GM12878 (cell line): ENCODE results near the gene NME5. TPM values are rescaled to one million over a fixed set of nuclear protein-coding genes. Genes with fewer than 3 reads are reported as not detected.

Source experiments
- ATAC-seq: fragments of 200-7000 bp; cut with Tn5 transposase; 3 replicates; pipeline ENCODE4 v1.9.1; 2020; ENCODE audit warnings: mild to moderate bottlenecking, moderate library complexity
- BruUV-seq: library from RNA; stranded (reverse); fragments of 400-500 nt; replicated peaks from 2 replicates; lab custom pipeline; 2021; lab: Mats Ljungman, UMichigan
- CTCF ChIA-PET: fragments of 300-600 bp; sonication (Branson Sonifier 250); formaldehyde crosslinking; extraction: SDS; loops from one replicate; lab custom pipeline; 2021; ENCODE audit warnings: inconsistent platforms; lab: Yijun Ruan, JAX
- POLR2A ChIA-PET: fragments of 350-600 bp; formaldehyde crosslinking; extraction: SDS; loops from one replicate; lab custom pipeline; 2021; ENCODE audit warnings: inconsistent platforms; lab: Charles Lee
- RAD21 ChIA-PET: fragments of 300-600 bp; sonication (Branson Sonifier 250); formaldehyde crosslinking; loops from one replicate; lab custom pipeline; 2023; ENCODE audit warnings: antibody characterized with exemption; ENCODE audit not compliant: unreplicated experiment; lab: Charles Lee
- SMC1A ChIA-PET: fragments of 300-600 bp; sonication (Branson Sonifier 250); formaldehyde crosslinking; loops from one replicate; lab custom pipeline; 2023; ENCODE audit not compliant: unreplicated experiment, uncharacterized antibody; lab: Charles Lee
- DNase-seq: peaks from one replicate; pipeline ENCODE4 v3.0.0-alpha.2; 2011; ENCODE audit warnings: low read depth, low spot score
- FAIRE-seq: peaks from 3 replicates; lab custom pipeline; 2011; peaks lifted over from hg19 to GRCh38; lab: Jason Lieb, UNC
- H2AFZ ChIP-seq: 2 replicates; pipeline ENCODE4 v1.6.0; 2011; ENCODE audit warnings: low read depth, low read length, control low read depth; ENCODE audit not compliant: control insufficient read depth
- H3K27ac ChIP-seq: 2 replicates; pipeline ENCODE4 v1.5.1; 2011; ENCODE audit warnings: control low read depth; ENCODE audit not compliant: control insufficient read depth, insufficient read depth
- H3K27me3 ChIP-seq, 2 experiments: replicated peaks in 1 of 2; 2 replicates each; pipeline versions ENCODE4 v1.6.0 to v1.6.1; 2011; ENCODE audit warnings: low read length in 1 of 2; ENCODE audit not compliant: control insufficient read depth in 2 of 2, insufficient read depth in 2 of 2
- H3K36me3 ChIP-seq, 2 experiments: 2 replicates each; pipeline ENCODE4 v1.5.1; 2011; ENCODE audit warnings: low read length in 1 of 2; ENCODE audit not compliant: control insufficient read depth in 2 of 2, insufficient read depth in 2 of 2
- H3K4me1 ChIP-seq: 2 replicates; pipeline ENCODE4 v1.6.1; 2011; ENCODE audit warnings: mild to moderate bottlenecking, low read length, moderate library complexity, mixed read lengths; ENCODE audit not compliant: control insufficient read depth, insufficient read depth
- H3K4me2 ChIP-seq: 2 replicates; pipeline ENCODE4 v1.6.0; 2011; ENCODE audit warnings: control low read depth; ENCODE audit not compliant: control insufficient read depth, insufficient read depth
- H3K4me3 ChIP-seq: fragments of 200-600 bp; sonication (generic); 2 replicates; pipeline ENCODE4 v1.5.1; 2016
- H3K79me2 ChIP-seq: 2 replicates; pipeline ENCODE4 v1.6.0; 2011; ENCODE audit warnings: low read length; ENCODE audit not compliant: control insufficient read depth, insufficient read depth
- H3K9ac ChIP-seq: 2 replicates; pipeline ENCODE4 v1.8.0; 2011; ENCODE audit warnings: low read length, control low read depth, mixed read lengths; ENCODE audit not compliant: control insufficient read depth, insufficient read depth
- H3K9me3 ChIP-seq: replicated peaks from 3 replicates; pipeline ENCODE4 v1.5.1; 2011; ENCODE audit warnings: mild to moderate bottlenecking, low read length; ENCODE audit not compliant: control insufficient read depth, insufficient read depth
- H4K20me1 ChIP-seq: 2 replicates; pipeline ENCODE4 v1.6.0; 2011; ENCODE audit not compliant: control insufficient read depth, insufficient read depth
- BRCA1 ChIP-seq: IDR thresholded peaks from 2 replicates; pipeline ENCODE4 v1.6.1; 2011; ENCODE audit warnings: low read depth, low read length, improper control_type of control experiment
- CBX5 ChIP-seq: sonication (generic); IDR thresholded peaks from 2 replicates; pipeline ENCODE4 v1.6.1; 2016; ENCODE audit warnings: low read depth, moderate library complexity, mild to moderate bottlenecking, inconsistent platforms
- EZH2 ChIP-seq: IDR thresholded peaks from 2 replicates; pipeline ENCODE4 v1.6.1; 2012; ENCODE audit warnings: low read depth, mild to moderate bottlenecking, control low read depth, inconsistent platforms, low read length, borderline replicate concordance; ENCODE audit not compliant: control insufficient read depth
- FOXK2 ChIP-seq: fragments of 450-650 bp; IDR thresholded peaks from 2 replicates; pipeline ENCODE4 v1.6.1; 2017; ENCODE audit warnings: mild to moderate bottlenecking, moderate library complexity
- FOXM1 ChIP-seq: IDR thresholded peaks from 2 replicates; pipeline ENCODE4 v1.6.1; 2012; ENCODE audit warnings: low read depth, mild to moderate bottlenecking, inconsistent platforms, low read length, moderate library complexity
- HCFC1 ChIP-seq: fragments of 150-350 bp; IDR thresholded peaks from 2 replicates; pipeline ENCODE4 v1.6.1; 2014; ENCODE audit warnings: low read length
- HDGF ChIP-seq: fragments of 450-650 bp; IDR thresholded peaks from 2 replicates; pipeline ENCODE4 v1.6.1; 2016; ENCODE audit warnings: antibody characterized with exemption
- JUNB ChIP-seq: IDR thresholded peaks from 2 replicates; pipeline ENCODE4 v1.6.1; 2016; ENCODE audit warnings: antibody characterized with exemption, mild to moderate bottlenecking
- NFXL1 ChIP-seq: fragments of 450-650 bp; IDR thresholded peaks from 2 replicates; pipeline ENCODE4 v1.6.1; 2017; ENCODE audit warnings: antibody characterized with exemption, mild to moderate bottlenecking, borderline replicate concordance
- POU2F2 ChIP-seq: IDR thresholded peaks from 3 replicates; pipeline ENCODE4 v1.6.1; 2011; ENCODE audit warnings: low read depth, mild to moderate bottlenecking, low read length, borderline replicate concordance
- RCOR1 ChIP-seq: conservative IDR thresholded peaks from 2 replicates; pipeline ENCODE4 v1.6.1; 2012; ENCODE audit warnings: low read depth, low read length, improper control_type of control experiment
- RELA ChIP-seq: fragments of 450-650 bp; IDR thresholded peaks from 2 replicates; pipeline ENCODE4 v1.8.0; 2014; ENCODE audit warnings: borderline replicate concordance; ENCODE audit not compliant: partially characterized antibody
- RELB ChIP-seq: fragments of 450-650 bp; IDR thresholded peaks from 2 replicates; pipeline ENCODE4 v1.6.1; 2017; ENCODE audit warnings: low read depth, mild to moderate bottlenecking, moderate library complexity
- REST ChIP-seq: IDR thresholded peaks from 2 replicates; pipeline ENCODE4 v1.6.1; 2012; ENCODE audit warnings: mild to moderate bottlenecking, low read depth, low read length
- SMARCA5 ChIP-seq: fragments of 450-650 bp; IDR thresholded peaks from 2 replicates; pipeline ENCODE4 v1.6.1; 2017; ENCODE audit warnings: mild to moderate bottlenecking
- SRF ChIP-seq, 2 experiments: IDR thresholded peaks; 2 replicates each; pipeline ENCODE4 v1.6.1; 2011; ENCODE audit warnings: low read depth in 2 of 2, low read length in 2 of 2, mild to moderate bottlenecking in 1 of 2, moderate library complexity in 1 of 2
- TARDBP ChIP-seq: IDR thresholded peaks from 2 replicates; pipeline ENCODE4 v1.6.1; 2016; ENCODE audit warnings: borderline replicate concordance
- ZNF207 ChIP-seq: fragments of 450-650 bp; IDR thresholded peaks from 2 replicates; pipeline ENCODE4 v1.6.1; 2014; ENCODE audit warnings: antibody characterized with exemption, mild to moderate bottlenecking, borderline replicate concordance
- WGBS: methylation state at CpG from one replicate; pipeline ENCODE4 v1.1.6; 2016; ENCODE audit warnings: low lambda C conversion rate; ENCODE audit not compliant: insufficient replicate concordance, insufficient coverage; ENCODE audit errors: missing lambda C conversion rate; 5-methylcytosine and 5-hydroxymethylcytosine counted together
- in situ Hi-C: fragments of 300-500 bp; cut with MboI; formaldehyde crosslinking; loops from 9 replicates; pipeline ENCODE4 v1.14.3; 2018; ENCODE audit warnings: mixed read lengths
- intact Hi-C: fragments of 100-400 bp; cut with micrococcal nuclease; formaldehyde crosslinking; loops from one replicate; pipeline ENCODE4 v1.14.2; 2022; ENCODE audit not compliant: unreplicated experiment
- polyA plus RNA-seq, 11 experiments: library from polyadenylated mRNA; depleted of rRNA in 4 of 11; unstranded in 6 of 11; stranded (reverse) in 5 of 11; fragments of >200 nt; fragmentation: Nextera tagmentation in 4 of 11; fragmentation: Illumina TruSeq in 1 of 11; extraction: Ambion mirVana in 4 of 11; extraction: Trizol in 1 of 11; gene quantifications; 1 replicate in 1 of 11; 2 replicates in 10 of 11; pipeline versions ENCODE4 v1.2.1 to v1.2.3, GENCODE V29; 2011 to 2016; ENCODE audit warnings: inconsistent platforms in 2 of 11, missing spikeins in 2 of 11, low read depth in 1 of 11
- total RNA-seq, 4 experiments: library from RNA; depleted of rRNA in 3 of 4; stranded (reverse); fragments of >200 nt in 3 of 4; fragmentation: Illumina TruSeq in 1 of 4; extraction: Trizol in 1 of 4; gene quantifications; 2 replicates each; pipeline versions ENCODE4 v1.2.1 to v1.2.3, GENCODE V29; 2013 to 2021

Gene NME5
- total and polyA plus RNA-seq, 10 of the 15 experiments (the other 5 are each of a cell fraction or from before 2014, with no cell fraction given) = 0.22 to 0.52 TPM; not detected in 8

- H3K4me2 ChIP-seq = no peak overlapping the region
- H3K9me3 ChIP-seq = no peaks in the 10 kb centered on the region
- no peaks in the 10 kb centered on the region for H3K79me2 ChIP-seq
- ChIA-PET RAD21 (interaction anchor here (0.6 kb wide), 1 partner anchor 19 kb away, joined by 5 read pairs; no protein-coding TSS in a partner anchor), POLR2A (no interaction called here), SMC1A (interaction anchor here (0.9 to 1.8 kb wide), 3 partner anchors 10 to 28 kb away, joined by 3 to 6 read pairs (median 4); no protein-coding TSS in a partner anchor), CTCF (interaction anchor here (0.8 to 1.0 kb wide), 3 partner anchors 26 to 522 kb away, joined by 3 to 5 read pairs (median 4); no protein-coding TSS in a partner anchor)
- no peak for ATAC-seq
- no peak overlapping the region for H3K27ac ChIP-seq
- intact Hi-C loops = no loop called here
- no peaks in the 10 kb centered on the region for H3K4me1 ChIP-seq
- no peaks in the 10 kb centered on the region for H3K27me3 ChIP-seq
- H3K4me3 ChIP-seq = no peak overlapping the region
- TF ChIP-seq EZH2 = no peak
- no peak for TF ChIP-seq FOXK2
- no peak for TF ChIP-seq REST
- no peak for TF ChIP-seq FOXM1
- no peak for TF ChIP-seq BRCA1
- TF ChIP-seq RELA = no peak
- no peak for TF ChIP-seq SMARCA5
- TF ChIP-seq NFXL1 = no peak
- no peak for TF ChIP-seq HDGF
- no peak for TF ChIP-seq SRF (IDR thresholded peaks at IDR 0.05; ENCODE audit: low read depth in 2 of 2, low read length in 2 of 2)
- no peak for TF ChIP-seq TARDBP
- no peak for TF ChIP-seq RCOR1
- no peak for TF ChIP-seq HCFC1
- TF ChIP-seq RELB = no peak
- no peak for TF ChIP-seq POU2F2
- no peak for TF ChIP-seq ZNF207
- no peak for TF ChIP-seq JUNB
- no peak for TF ChIP-seq CBX5
- H2AFZ ChIP-seq = no peak overlapping the region
- no peak for FAIRE-seq
- H3K9ac ChIP-seq = no peak overlapping the region
- DNase-seq = no peak
- BruUV-seq = no TSS peak
- in situ Hi-C loops = no loop called here
- H4K20me1 ChIP-seq = no peaks in the 10 kb centered on the region
- H3K36me3 ChIP-seq = no peaks in the 10 kb centered on the region
- WGBS = 0% methylated on average over 1 of the region's 1 CpG
These were observed 32.0 kb downstream of the NME5 start for GRCh38 chr5:138107213-138107612.
